Endothelial cell of umbilical vein (primary cell): ENCODE measurements around the gene PTK6.

Experiments used
- CTCF ChIP-seq, 2 donors: IDR thresholded peaks; 1 replicate in 1 of 2; 2 replicates in 1 of 2; pipeline ENCODE4 v1.5.1; 2011; ENCODE audit warnings: low read length in 2 of 2, mild to moderate bottlenecking in 2 of 2, moderate library complexity in 2 of 2, control low read depth in 1 of 2, inconsistent platforms in 1 of 2, low read depth in 1 of 2; ENCODE audit not compliant: insufficient read depth in 1 of 2; ENCODE audit errors: extremely low read depth in 1 of 2
- EZH2 ChIP-seq: IDR thresholded peaks from 2 replicates; pipeline ENCODE4 v1.6.1; 2012; ENCODE audit warnings: borderline replicate concordance, low read depth, mild to moderate bottlenecking, moderate library complexity, low read length, inconsistent platforms; ENCODE audit not compliant: severe bottlenecking
- JUN ChIP-seq: IDR thresholded peaks from 2 replicates; pipeline ENCODE4 v1.6.1; 2011; ENCODE audit warnings: borderline replicate concordance, low read depth; ENCODE audit not compliant: insufficient read length, insufficient read depth
- MAX ChIP-seq: IDR thresholded peaks from 2 replicates; pipeline ENCODE4 v1.6.1; 2011; ENCODE audit not compliant: insufficient read depth, insufficient read length
- POLR2A ChIP-seq: IDR thresholded peaks from 2 replicates; pipeline ENCODE4 v1.6.1; 2012; ENCODE audit warnings: low read depth, mild to moderate bottlenecking, control low read depth, low read length
- POLR2AphosphoS5 ChIP-seq: IDR thresholded peaks from 2 replicates; pipeline ENCODE4 v1.6.1; 2012; ENCODE audit warnings: low read depth, mild to moderate bottlenecking, control low read depth, low read length, moderate library complexity; ENCODE audit not compliant: insufficient read depth

GRCh38 chr20:63537525-63538203, 488 bp upstream of the PTK6 start:
- TF ChIP-seq CTCF (IDR thresholded peaks at IDR 0.05; ENCODE audit: extremely low read depth in 1 of 2, insufficient read depth in 1 of 2, low read depth in 1 of 2, low read length in 2 of 2): peak; percentile 86 to 98
- TF ChIP-seq POLR2A: peak; percentile 41
- TF ChIP-seq POLR2AphosphoS5: peak; percentile 52
- no peak for TF ChIP-seq EZH2
- TF ChIP-seq MAX: no peak
- no peak for TF ChIP-seq JUN
